ENCODE measurements around the gene VAV1.
"Not testable (repeated sequence)": the region's sequence is repeated elsewhere in the genome, so short reads cannot be mapped to it uniquely, and the experiment has no call there.

VAV1 gene

DNA sequence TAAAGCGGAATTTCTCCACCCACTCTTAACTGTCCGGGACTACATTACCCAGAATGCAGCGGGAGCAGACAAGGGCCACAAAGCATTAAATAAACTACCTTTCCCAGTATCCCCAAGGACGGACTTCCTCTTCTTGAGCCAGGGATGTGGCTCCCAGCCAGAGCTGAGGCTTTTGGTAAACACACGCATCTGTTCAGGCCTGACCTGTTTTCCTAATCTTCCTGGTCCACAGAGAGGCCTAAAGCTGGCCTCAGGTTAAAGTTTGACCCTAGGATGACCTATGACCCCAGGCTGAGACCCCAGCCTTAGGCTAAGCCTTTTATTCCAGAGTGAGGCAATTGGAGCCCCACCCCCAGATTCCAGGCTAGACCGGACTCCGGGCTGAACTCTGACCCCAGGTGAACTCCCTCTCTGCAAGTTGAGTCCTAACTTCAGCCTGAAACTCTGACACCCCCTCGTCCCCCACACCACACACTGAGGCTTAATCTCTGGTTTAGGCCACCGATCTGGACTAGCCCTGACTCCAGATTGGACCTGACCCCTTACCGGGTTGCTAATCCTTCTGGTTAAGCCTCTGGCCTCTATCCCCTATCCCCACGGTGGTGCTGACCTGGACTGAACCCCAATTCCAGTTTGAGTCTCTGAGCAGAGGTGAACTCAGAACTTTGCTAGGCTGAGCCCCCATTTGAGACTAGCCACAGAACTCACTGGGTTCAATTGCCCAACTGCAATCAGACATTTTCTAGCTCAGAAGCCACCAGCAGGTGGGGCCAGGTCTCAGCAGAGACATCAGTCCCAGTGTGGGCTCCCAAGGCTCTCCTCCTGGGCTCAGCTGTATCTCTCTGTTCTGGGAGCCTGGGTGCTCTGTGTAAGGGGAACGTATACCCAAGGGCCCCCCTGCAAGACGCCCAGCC is 34.4 kb upstream of the VAV1 start:
- peak; percentile 77 for DNase-seq

GRCh38 chr19:6738787-6739389 is 33.6 kb upstream of the VAV1 start:
- DNase-seq: peak; percentile 57

DNA sequence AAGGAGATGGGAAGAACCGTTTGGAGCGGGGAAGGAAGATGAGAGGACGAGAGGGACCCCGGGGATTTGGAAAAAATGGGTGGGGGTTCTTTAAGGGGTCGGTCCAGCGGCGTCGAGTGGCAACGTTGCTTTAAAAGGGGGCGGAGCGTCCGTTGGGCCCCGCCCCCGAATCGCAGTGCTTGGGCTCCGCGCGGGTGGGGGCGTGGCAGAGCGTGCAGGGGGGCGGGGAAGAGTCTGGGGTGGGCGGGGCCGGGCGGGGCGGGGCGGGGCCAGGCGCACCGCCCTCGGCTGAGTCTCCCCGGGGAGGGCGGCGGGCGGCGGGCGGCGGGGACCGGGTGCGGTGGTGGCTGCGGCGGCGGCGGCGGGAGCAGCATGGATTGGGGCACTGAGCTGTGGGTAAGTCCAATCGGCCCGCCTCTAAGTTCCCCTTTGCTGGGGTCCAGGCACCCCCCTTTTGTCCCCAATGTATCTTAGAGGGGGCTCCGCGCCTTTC is 33.1 kb upstream of the VAV1 start, which contains the start of gene TRIP10:
Gene TRIP10, plus strand, starts transcription at position 291 of the 493 bp plus-strand sequence. Its CDS starts 82 bp downstream, at position 373.
- DNase-seq: peak; percentile 91

- peak; percentile 69 for DNase-seq
Measured at GRCh38 chr19:6739883-6740588, 32.5 kb upstream of the VAV1 start.

DNA sequence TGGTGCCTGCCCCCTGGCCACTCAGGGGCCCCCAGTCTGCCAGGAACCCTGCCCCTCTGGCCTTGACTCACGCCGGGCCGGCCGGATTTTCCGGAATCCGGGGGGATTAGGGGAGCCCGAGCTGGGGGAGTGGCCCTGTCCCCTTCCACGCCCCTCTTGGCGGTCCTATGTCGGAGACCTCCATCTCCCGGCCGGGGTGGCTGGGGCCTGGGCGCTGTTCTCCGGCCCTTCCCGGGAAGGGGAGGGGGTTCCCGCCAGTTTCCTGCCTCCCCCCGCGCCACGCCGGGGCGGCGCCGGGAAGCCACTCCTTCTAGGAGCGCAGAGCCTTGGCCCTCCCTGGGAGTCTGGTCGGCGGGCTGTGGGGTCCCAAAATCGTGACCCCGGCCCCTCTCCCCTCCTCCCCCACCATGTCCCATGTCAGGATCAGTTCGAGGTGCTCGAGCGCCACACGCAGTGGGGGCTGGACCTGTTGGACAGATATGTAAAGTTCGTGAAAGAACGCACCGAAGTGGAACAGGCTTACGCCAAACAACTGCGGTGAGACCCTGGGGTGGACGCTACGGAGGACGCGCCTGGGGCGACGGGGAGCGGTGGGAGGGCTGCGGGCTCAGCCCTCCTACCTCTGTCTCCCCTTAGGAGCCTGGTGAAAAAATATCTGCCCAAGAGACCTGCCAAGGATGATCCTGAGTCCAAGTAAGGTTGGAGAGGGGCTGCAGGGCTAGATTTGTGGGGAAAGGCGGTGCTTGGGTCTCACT is 31.7 kb upstream of the VAV1 start:
- peak; percentile 84 for DNase-seq

GRCh38 chr19:6743066-6743465 is 29.4 kb upstream of the VAV1 start:
- DNase-seq: no peak

- DNase-seq: no peak
Measured at GRCh38 chr19:6743714-6744380, 28.7 kb upstream of the VAV1 start.

GRCh38 chr19:6744381-6745301 is 27.9 kb upstream of the VAV1 start:
- DNase-seq: peak; percentile 87

GRCh38 chr19:6745965-6746364 is 26.5 kb upstream of the VAV1 start:
- no peak for DNase-seq

DNA sequence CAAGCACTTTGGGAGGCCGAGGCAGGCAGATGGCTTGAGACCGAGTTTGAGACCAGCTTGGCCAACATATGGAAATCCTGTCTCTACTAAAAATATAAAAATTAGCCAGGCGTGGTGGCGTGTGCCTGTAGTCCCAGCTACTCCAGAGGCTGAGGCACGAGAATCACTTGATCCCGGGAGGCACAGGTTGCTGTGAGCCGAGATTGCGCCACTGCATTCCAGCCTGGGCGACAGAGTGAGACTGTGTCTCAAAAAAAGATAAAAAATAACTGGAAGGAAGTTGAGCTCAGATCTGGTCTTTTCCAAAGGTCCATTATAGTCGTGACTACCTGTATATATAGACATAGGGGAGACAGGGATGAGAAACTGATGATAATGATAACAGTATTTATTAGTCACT is 24.0 kb upstream of the VAV1 start:
- DNase-seq: not testable (repeated sequence)

DNA sequence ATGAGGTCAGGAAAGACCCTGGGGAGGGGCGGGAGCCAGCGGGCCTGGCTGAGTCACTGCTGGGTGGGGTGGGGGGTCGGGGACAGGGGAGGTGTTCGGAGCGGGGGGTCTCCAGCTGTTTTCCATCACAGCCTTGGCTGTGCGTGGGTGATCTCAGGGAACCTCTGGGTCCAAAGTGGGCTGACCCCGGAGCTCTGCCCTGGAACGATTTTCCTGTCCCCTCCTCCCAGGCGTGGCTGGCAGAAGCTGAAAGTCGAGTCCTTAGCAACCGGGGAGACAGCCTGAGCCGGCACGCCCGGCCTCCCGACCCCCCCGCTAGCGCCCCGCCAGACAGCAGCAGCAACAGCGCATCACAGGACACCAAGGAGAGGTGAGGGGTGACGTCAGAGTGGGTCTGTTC is 22.4 kb upstream of the VAV1 start:
- DNase-seq: no peak

DNA sequence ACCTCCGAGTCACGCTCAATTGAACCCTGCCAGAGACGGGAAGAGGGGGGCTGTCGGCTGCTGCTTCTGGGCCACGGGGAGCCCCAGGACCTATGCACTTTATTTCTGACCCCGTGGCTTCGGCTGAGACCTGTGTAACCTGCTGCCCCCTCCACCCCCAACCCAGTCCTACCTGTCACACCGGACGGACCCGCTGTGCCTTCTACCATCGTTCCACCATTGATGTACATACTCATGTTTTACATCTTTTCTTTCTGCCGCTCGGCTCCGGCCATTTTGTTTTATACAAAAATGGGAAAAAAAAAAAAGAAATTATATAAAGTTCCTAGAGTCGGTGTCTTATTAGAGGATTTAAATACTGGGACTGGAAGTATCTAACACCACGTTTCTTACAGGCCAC is 21.3 kb upstream of the VAV1 start:
- DNase-seq: no peak

GRCh38 chr19:6752256-6753177 is 20.0 kb upstream of the VAV1 start:
- no peak for DNase-seq

GRCh38 chr19:6753178-6754031 is 19.1 kb upstream of the VAV1 start:
- DNase-seq: peak; percentile 64

DNA sequence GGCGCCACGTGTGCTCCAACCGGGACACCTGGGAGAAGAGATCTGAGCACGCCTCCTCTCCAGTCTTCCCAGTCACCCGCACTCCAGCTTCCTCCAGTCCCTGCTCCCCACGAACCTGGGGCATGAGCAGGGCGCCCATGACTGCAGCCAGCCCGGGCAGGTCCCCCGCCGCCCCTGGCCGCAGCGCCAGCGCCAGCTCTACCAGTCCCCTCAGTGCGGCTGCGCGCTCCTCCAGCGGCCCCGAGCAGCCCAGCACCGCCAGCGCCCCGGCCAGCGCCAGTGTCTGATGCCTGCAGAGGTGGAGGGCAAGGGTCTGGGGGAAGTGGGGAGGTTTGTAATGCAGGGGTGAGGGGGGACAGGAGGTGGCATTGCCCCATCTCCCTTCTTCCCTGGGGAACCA is 18.4 kb upstream of the VAV1 start:
- DNase-seq: no peak

DNA sequence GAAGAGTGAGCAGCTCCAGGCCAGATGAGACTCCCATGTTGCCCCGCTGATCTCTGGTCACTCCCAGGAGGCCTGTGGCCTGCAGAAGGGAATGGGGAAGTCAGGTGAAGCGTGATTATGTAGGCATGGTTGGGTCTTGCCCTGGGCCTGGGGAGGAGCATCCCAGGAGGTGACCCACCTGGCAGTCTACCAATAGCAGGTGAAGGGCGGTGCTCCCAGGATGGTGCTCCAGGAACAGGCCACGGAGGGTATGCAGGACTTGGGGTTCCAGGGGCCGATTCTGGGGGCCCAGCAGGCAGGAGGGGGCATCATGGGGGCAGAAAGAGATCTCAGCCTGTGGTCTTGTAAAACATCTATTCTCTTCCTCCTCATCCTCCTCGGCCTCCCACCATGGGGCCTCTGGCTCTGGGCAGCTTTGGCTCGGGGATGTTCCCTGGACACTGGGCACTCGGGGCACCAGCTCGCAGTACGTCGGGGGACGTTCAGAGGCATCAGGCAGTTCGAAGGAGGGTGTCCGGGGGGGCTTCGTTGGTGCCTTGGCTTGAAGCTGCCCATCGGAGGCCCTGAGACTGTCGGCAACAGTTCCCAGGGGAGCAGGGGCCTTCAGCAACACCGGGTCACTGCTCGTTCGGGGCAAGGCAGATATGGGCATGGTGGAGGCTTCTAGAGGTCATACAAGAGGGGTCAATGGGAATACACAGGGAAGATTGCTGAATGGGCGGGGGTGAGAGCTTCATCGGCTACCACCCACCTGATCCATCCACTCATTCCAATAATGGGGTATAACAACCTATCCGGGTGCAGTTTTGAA is 17.6 kb upstream of the VAV1 start:
- DNase-seq: no peak

- no peak for DNase-seq
Measured at GRCh38 chr19:6760606-6761005, 11.9 kb upstream of the VAV1 start.

Measured in left hindlimb (tissue), 1 donor.